D721Med (cell line): ENCODE data around the gene PTPRA.
"Not testable (repeated sequence)": the region's sequence is repeated elsewhere in the genome, so short reads cannot be mapped to it uniquely, and the experiment has no call there.

Experiments used
- DNase-seq: peaks from one replicate; pipeline ENCODE4 v3.0.0; 2011; ENCODE audit warnings: low spot score; ENCODE audit not compliant: insufficient read length
- FAIRE-seq: peaks from 2 replicates; lab custom pipeline; 2011; peaks lifted over from hg19 to GRCh38; lab: Jason Lieb, UNC
- TF ChIP-seq, protein P1 (sequence below): IDR thresholded peaks from 2 replicates; pipeline ENCODE4 v1.5.1; 2012; ENCODE audit warnings: mild to moderate bottlenecking, control low read depth; ENCODE audit not compliant: insufficient read depth; ENCODE audit errors: missing control alignments

Gene PTPRA

DNA sequence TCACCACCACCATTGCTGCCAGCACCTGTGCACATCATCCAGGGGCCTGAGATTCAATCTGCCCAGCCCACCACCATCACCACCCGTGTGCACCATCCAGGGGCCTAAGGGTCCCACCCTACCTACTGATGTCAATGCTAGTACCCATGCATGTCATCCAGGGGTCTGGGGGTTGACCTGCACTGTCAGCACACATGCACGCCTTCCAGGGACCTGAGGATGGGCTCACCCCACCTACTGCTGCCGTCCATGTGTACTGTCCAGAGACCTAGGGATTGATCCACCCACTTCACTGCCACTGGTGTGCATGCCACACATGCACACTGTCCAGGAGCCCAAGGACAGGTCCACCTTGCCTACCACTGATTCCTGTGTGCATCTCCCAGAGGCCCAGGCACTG, 186.2 kb downstream of the PTPRA start:
- no peak for DNase-seq
- TF ChIP-seq, protein P1, sequence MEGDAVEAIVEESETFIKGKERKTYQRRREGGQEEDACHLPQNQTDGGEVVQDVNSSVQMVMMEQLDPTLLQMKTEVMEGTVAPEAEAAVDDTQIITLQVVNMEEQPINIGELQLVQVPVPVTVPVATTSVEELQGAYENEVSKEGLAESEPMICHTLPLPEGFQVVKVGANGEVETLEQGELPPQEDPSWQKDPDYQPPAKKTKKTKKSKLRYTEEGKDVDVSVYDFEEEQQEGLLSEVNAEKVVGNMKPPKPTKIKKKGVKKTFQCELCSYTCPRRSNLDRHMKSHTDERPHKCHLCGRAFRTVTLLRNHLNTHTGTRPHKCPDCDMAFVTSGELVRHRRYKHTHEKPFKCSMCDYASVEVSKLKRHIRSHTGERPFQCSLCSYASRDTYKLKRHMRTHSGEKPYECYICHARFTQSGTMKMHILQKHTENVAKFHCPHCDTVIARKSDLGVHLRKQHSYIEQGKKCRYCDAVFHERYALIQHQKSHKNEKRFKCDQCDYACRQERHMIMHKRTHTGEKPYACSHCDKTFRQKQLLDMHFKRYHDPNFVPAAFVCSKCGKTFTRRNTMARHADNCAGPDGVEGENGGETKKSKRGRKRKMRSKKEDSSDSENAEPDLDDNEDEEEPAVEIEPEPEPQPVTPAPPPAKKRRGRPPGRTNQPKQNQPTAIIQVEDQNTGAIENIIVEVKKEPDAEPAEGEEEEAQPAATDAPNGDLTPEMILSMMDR, result no peak
- no peak for FAIRE-seq

DNA sequence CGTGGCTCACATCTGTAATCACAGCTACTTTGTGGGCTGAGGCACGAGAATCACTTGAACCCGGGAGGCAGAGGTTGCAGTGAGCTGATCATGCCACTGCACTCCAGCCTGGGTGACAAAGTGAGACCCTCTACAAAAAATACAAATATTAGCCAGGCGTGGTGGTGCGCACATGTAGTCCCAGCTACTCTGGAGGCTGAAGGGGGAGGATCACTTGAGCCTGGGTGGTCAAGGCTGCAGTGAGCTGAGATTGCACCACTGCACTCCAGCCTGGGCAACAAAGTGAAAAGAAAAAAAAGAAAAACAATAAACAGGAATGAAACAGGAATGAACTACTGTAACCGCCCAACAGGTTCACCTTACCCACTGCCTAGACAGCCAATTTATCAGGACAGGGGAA, 190.8 kb downstream of the PTPRA start:
- DNase-seq, FAIRE-seq: not testable (repeated sequence)

DNA sequence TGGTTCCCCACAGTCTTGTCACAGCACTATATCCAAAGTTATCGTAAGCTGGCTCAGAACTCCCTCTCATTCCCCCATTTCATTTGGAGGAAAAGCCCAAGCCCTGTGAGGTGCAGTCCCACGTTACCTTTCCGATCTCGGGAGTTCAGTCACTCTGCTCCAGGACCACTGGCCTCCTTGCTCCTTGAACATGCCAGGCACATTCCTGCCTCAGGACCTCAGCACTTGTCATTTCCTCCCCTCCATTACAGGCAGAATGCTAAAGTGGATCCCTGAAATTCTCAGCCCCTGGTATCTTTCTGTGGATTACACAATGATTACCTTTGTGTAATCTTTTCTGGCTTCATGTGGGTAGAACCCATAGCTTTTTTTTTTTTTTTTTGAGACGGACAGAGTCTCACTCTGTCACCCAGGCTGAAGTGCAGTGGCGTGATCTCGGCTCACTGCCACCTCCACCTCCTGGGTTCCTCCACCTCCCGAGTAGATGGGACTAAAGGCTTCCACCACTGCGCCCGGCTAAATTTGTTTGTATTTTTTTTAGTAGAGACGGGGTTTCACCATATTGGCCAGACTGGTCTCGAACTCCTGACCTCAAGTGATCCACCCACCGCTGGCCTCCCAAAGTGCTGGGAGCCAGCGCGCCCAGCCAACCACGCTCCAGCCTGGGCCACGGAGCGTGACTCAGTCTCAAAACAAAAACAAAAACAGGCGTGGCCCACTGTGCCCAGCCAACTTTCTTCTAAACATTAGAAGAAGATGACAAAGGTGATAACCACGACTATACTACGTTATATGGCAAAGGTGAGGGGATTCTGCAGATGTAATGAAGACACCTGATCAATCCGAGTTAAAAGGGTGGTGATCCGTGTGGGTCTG, 194.1 kb downstream of the PTPRA start:
- FAIRE-seq (no peak), DNase-seq (no peak)
- TF ChIP-seq, protein P1, result no peak

DNA sequence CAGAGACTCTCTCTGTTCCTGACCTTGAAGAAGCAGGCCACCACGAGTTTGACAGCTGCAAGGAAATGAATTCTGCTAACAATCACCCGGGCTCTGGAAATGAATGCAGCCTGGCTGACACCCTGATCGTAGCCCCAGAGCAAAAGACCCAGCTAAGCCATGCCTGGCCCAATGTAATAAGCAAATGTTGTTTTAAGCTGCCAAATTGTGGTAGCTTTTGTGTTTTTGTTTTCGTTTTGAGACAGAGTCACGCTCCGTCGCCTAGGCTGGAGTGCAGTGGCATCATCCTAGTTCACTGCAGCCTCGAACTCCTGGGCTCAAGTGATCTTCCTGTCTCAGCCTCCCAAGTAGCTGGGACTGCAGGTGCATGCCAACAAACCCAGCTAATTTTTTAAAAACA, 194.8 kb downstream of the PTPRA start:
- no peak for DNase-seq
- no peak for FAIRE-seq
- TF ChIP-seq, protein P1, result no peak

DNA sequence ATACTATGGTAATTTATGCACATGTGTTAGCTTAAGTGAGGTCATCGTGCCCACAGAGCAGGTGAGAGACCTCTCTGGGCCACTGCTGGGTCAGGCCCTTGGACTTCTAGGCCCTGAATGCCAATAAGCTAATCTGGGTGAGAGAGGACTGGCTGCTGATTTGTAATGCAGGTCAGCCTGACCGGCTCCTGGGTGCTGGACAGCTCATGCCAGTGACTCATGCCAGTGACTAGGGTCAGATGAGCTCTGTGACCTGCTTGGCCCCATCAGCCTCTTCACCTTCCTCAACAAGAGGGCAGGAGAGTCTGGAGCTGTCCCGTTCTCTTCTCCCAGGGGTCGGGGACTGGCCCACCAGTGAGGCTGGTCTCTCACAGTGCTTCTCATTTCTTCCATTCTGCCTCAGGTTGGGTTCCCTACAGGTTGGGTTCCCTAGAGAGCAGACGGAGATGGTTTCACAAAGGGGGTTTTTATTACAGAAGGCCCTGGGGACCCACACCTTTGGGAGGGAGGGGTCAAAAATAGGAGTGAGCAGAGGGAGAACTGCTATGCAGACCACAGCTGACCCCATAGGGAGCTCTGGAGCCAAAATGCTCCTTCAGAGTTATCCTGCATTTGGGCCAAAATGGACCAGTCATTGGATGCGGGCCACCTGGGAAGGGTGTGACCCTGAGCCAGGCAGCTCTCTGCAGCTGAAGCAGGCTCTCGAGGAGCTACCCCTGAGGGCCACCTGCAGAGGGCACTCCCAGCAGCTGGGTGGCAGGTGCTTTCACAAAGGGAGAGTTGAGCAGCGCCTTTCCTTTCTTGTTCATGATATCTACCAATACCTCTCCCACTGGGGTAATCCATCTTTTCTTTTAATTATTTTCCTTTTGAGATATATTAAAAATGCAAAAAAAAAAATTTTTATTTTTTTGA, 196.0 kb downstream of the PTPRA start:
- no peak for FAIRE-seq
- DNase-seq, result no peak
- TF ChIP-seq, protein P1, result peak; percentile 15

DNA sequence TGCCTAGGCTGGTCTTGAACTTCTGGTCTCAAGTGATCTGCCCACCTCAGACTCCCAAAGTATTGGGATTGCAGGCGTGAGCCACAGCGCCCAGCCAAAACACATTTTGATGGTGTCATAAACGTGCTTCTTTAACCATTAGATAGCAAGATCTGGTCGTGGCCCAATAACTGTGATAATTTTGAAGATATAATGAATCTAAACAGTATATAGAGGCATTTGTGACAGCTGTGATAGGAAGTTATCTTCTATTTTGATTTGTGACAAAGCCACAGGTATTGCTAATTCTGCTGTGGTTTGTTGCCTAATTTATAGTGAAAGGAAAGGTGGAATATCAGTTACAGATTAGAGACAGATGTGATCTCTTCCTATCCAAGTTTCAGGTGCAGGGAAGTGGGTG, 197.4 kb downstream of the PTPRA start:
- DNase-seq (no peak), FAIRE-seq (no peak)
- TF ChIP-seq, protein P1, result no peak

DNA sequence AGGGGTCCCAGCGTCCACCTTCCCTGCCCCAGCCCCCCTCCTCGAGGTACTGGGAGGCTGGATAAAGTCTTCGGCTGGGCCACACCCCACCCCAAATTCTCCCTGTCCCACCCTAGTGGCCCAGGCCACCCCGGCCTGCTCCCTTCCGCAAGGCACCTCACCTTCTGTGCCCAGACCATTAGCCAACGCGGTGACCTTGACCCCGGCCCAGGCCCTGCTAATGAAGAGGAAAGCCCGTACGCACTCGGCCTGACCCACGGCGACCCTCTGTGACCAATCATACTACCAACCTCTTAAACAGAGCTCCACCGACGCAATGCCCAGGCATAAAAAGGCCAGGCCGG, 198.0 kb downstream of the PTPRA start:
- no peak for FAIRE-seq
- TF ChIP-seq, protein P1, result no peak
- DNase-seq, result no peak
